Stimulated activated CD8-positive, alpha-beta memory T cell treated with anti-CD3 and anti-CD28 coated beads, Interleukin-7, amount 100 ng/mL, for 48 hours (primary cell): Measurements from ENCODE around the gene GBE1.
"Not testable (repeated sequence)": the region's sequence is repeated elsewhere in the genome, so short reads cannot be mapped to it uniquely, and the experiment has no call there.

Experiments used
- DNase-seq, 2 donors: peaks; one replicate each; pipeline ENCODE4 v3.0.0-alpha.2; 2020; ENCODE audit warnings: low read depth in 1 of 2; ENCODE audit errors: extremely low read depth in 1 of 2

Gene GBE1

GRCh38 chr3:81758275-81758674 lies 3.2 kb downstream of the GBE1 start:
- no peak for DNase-seq

GRCh38 chr3:81753416-81754027 lies 7.9 kb downstream of the GBE1 start:
- no peak for DNase-seq

- DNase-seq: no peak
Observed at GRCh38 chr3:81752604-81753003, 8.8 kb downstream of the GBE1 start.

GRCh38 chr3:81749265-81749664 lies 12.2 kb downstream of the GBE1 start:
- no peak for DNase-seq

- not testable (repeated sequence) for DNase-seq
Observed at GRCh38 chr3:81747280-81747679, 14.2 kb downstream of the GBE1 start.

GRCh38 chr3:81744366-81744765 lies 17.1 kb downstream of the GBE1 start:
- no peak for DNase-seq

- no peak for DNase-seq
Observed at GRCh38 chr3:81743096-81744025, 18.1 kb downstream of the GBE1 start.

- no peak for DNase-seq
Observed at GRCh38 chr3:81742581-81742980, 18.9 kb downstream of the GBE1 start.

- DNase-seq: no peak
Observed at GRCh38 chr3:81741216-81741615, 20.2 kb downstream of the GBE1 start.

- DNase-seq: no peak
Observed at GRCh38 chr3:81740731-81741130, 20.7 kb downstream of the GBE1 start.

GRCh38 chr3:81735334-81735733 lies 26.1 kb downstream of the GBE1 start:
- no peak for DNase-seq

GRCh38 chr3:81734742-81735141 lies 26.7 kb downstream of the GBE1 start:
- DNase-seq: no peak

- DNase-seq: no peak
Observed at GRCh38 chr3:81732642-81733041, 28.8 kb downstream of the GBE1 start.

GRCh38 chr3:81728766-81729544 lies 32.5 kb downstream of the GBE1 start:
- no peak for DNase-seq

GRCh38 chr3:81726735-81727134 lies 34.7 kb downstream of the GBE1 start:
- DNase-seq: no peak

GRCh38 chr3:81726132-81726531 lies 35.3 kb downstream of the GBE1 start:
- DNase-seq: no peak

- DNase-seq: no peak
Observed at GRCh38 chr3:81723732-81724313, 37.6 kb downstream of the GBE1 start.

- no peak for DNase-seq
Observed at GRCh38 chr3:81718311-81718710, 43.1 kb downstream of the GBE1 start.

- DNase-seq: no peak
Observed at GRCh38 chr3:81716870-81717509, 44.5 kb downstream of the GBE1 start.

- DNase-seq: no peak
Observed at GRCh38 chr3:81713031-81713430, 48.4 kb downstream of the GBE1 start.

- DNase-seq: no peak
Observed at GRCh38 chr3:81709606-81710005, 51.8 kb downstream of the GBE1 start.
